ENCODE results near the gene MT1A.

DNA sequence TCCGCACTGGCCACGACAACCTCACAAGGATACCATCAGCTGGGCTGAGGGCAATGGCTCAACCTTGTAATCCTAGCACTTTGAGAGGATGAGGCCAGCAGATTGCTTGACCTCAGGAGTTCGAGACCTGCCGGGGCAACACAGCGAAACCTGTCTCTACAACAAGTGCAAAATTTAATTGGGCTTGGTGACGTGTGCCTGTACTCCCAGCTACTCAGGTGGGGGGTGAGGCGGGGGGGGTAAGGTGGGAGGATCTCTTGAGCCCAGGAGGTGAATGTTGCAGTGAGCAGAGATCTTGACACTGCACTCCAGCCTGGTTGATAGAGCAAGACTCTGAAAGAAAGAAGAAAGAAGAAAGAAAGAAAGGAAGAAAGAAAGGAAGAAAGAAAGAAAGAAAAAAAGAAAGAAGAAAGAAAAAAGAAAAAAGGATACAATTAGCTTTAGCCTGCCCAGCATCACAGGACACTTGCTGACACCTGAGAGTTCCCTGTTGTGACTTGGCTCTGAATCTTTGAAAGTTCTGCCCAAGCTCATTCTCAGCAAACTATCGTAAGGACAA lies 18.0 kb upstream of the MT1A start:
- TF ChIP-seq POLR2A (IDR thresholded peaks at IDR 0.05) = no peak
- TF ChIP-seq, protein P1, sequence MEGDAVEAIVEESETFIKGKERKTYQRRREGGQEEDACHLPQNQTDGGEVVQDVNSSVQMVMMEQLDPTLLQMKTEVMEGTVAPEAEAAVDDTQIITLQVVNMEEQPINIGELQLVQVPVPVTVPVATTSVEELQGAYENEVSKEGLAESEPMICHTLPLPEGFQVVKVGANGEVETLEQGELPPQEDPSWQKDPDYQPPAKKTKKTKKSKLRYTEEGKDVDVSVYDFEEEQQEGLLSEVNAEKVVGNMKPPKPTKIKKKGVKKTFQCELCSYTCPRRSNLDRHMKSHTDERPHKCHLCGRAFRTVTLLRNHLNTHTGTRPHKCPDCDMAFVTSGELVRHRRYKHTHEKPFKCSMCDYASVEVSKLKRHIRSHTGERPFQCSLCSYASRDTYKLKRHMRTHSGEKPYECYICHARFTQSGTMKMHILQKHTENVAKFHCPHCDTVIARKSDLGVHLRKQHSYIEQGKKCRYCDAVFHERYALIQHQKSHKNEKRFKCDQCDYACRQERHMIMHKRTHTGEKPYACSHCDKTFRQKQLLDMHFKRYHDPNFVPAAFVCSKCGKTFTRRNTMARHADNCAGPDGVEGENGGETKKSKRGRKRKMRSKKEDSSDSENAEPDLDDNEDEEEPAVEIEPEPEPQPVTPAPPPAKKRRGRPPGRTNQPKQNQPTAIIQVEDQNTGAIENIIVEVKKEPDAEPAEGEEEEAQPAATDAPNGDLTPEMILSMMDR (IDR thresholded peaks at IDR 0.05) = no peak

All from ovary (tissue), 3 donors.